ENCODE measurements around the gene SELENOK.
A peak's percentile ranks its signal among the peaks of the same experiment; 100 is the strongest.

Gene SELENOK

DNA sequence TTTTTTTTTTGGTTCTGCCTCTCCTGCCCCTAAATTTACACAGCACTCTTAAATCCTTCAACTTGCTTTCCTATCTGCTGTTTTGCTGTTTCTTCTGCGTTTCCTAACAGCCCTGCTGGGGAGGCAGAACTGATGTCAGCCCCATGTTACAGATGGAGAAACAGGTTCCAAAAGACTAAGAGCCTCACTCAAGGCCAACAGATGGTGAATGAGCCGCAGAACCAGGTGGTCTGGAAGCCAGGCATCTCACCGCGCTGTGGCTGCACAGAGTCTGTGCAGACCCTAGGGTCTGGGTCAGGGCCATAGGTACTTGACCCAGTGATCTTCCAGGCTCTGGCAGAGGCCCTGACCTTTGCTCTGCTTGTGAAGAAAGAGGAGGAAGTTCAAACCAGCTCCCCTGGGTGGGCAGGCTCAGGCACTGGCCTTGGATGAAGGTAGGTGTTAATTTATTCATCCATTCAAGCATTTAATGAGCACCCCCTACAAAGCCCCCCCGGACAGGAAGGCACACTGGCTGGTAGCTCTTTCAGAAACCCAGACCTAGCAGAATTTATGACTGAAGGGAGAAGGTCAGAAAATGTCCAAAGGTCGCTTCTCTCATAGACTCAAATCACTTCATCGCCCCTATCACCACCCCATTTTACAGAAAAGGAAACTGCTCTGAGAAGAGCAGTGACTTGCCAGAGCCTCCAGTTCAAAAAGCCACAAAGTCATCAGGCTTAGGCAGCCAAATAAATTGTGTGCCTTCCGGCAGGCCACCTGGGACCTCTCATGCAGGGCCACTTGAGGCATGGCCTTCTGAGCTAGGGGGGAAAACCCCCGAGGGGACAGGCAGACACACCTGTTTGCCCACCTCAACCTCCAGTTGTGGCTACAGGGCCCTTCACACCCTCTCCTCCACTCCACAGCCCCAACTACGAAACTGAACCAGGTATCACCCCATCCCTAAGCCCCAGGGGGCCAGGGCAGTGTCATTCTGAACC, 48.2 kb downstream of the SELENOK start:
- DNase-seq (ENCODE audit: low read depth, low spot score): no peak

DNA sequence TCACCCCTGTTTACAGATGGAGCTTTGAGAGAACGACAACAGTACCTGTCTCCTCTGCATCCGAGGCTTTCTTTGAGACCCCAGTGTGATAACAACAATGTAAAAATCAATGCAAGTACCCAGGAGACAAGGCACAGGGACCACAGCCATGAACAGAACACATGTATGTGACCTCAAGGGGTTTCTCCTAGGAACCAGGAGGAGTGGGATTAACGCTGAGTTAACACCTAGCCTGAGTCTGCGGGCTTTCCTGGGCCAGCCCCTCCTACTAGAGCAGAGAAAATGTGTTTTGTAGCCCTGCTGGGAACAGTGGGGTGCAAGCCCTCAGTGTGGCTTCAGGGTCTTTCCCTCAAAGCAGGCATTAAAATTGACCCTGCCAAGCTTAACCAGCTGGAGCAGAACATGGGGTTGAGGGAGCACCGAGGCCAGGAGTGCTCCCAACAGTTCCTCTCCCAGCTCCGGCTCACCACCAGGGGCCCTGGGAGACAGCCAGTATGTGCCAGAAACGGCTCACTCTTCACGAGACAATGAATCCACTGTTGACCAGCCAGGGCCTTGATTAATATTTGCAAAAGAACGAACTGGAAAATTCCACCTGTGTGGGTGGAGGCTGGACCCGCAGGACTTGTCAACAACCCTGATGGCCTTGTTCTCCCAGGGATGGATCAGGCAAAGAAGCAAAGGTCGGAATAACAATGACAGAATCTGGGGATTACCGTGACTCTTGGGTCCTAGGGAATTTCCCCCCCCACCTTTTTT, 49.0 kb downstream of the SELENOK start:
- peak; percentile 72 for DNase-seq (ENCODE audit: low read depth, low spot score)

DNA sequence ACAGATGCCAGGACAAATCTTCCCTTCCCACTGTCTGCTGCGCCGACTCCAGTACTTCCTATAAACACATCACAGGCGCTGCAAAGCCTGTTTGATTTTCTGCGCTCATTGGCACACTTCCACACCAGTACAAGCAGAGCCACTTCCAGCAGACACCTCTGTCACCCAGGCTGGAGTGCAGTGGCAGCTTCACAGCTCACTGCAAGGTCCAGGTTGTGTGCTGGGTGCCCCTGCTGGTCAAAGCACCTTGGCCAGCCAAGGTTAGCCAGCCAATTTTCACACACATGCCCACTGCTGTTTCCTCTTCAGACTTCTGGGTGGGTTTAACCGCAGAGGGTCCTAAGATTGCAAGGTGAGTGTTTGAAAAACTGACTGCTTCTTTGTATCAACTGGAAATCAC, 50.4 kb downstream of the SELENOK start:
- no peak for DNase-seq (ENCODE audit: low read depth, low spot score)

DNA sequence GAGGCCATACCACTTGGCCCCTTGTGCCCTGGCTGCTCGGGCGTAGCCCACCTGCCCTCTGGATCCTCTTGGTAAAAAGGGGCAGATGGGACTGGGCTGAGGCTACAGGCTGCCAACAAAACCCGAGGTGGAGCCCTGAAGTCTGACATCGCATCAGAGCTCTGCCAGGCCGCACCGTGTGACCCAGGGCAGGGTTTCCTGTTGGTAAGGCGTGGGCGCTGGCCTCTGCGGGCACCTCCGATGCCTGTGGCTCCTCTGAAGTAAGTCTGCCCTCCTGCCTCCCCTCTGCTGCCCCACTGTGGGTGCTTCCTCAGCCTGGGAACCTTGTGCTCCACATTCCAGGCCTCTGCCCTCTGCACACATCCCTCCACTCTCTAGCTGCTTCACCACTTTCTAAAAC, 54.3 kb downstream of the SELENOK start:
- DNase-seq (ENCODE audit: low read depth, low spot score): no peak

DNA sequence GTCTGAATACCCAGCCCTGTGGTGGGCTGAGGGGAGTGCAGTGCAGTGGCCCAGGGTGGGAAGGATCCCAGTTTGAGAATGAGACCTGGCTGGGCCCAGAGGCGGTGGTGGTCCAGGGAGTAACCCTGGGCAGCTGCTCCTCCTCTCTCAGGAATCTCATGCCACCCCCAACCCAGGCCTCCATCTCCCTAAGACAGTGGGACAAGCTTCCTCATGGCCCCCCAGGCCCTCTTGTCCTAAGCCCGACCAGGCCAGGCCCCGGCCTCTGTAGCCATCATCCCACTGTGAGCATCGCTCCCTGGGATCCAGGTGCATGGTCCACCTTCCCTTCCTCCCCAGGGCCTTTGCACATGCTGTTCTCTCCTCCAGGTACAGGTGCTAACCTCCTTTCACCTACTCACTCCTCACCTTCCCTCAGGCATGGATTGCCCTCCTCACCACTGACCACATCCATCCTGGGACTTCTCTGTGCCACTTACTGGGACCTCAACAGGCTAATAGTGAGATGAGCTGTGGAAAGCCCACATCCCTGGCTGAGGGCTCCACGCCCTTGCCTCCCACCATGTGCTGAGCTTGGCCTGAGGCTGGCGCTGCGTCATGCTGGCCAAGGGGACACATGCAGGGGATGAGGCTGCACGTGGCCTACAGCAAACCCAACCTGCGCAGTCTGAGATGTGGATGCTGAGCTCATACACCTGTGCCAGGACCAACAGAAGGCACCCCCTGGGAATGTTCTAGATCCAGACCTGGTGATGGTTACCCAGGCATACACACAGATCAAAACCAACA, 55.4 kb downstream of the SELENOK start:
- no peak for DNase-seq (ENCODE audit: low read depth, low spot score)

DNA sequence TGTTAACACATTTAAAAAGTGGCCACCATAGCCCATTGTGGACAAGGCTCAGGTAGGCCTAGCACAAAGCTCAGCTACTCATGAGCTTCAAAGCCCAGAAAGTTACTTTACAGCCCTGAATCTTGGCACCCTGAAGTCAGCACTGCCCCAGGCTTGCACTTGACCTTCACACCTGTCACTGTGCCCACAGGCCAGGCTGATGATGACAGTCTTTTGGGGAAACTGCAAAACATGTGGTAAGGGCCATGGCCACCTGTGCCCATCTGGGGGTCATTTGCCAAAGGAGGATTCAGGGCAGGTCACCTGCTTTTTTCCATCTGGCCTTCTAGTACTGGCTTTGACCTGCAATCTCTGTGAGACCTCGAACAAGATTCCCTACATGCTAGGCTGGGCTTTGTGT, 56.4 kb downstream of the SELENOK start:
- no peak for DNase-seq (ENCODE audit: low read depth, low spot score)

DNA sequence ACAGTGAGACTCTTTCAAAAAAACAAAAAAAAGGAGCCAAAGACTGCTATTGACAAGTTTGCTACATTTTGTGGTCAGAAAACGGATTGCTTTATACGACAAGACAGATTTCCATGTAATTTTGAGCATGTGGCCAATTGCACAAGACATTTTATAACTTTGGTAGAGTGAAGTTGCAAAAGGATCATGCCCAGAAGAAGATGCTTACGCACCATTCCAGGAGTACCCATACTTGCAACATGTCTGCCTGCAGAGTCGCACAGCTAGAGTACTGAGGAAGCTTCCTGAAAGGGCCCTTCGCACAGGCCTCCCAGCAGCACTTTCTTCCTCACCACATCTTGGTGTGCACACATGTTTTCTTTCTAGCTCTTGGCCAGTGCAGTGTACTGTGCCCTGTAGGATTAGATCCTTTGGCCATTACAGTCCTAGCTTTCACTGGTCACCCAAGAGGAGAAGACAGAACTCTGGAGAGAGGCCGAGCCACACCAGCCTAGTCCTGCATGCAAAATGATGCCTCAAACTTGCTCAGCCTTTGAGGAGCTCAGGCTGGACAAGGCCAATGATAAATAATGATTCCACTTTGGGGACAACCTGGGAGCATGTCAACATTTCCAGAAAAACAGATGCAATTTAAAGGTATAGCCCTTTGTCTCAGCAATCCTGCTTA, 57.1 kb downstream of the SELENOK start:
- no peak for DNase-seq (ENCODE audit: low read depth, low spot score)
